Activated naive CD4-positive, alpha-beta T cell treated with anti-CD3 and anti-CD28 coated beads for 36 hours (primary cell): ENCODE results near the gene RAB7B. TPM values are rescaled to one million over a fixed set of nuclear protein-coding genes. Genes with fewer than 3 reads are reported as not detected.
A peak's percentile ranks its signal among the peaks of the same experiment; 100 is the strongest.

Experiments used
- CTCF ChIA-PET: fragments of 350-600 bp; sonication (Branson Sonifier 250); formaldehyde crosslinking; loops from one replicate; lab custom pipeline; 2021; ENCODE audit warnings: antibody characterized with exemption; lab: Charles Lee
- DNase-seq: peaks from one replicate; pipeline ENCODE4 v3.0.0-alpha.2; 2020
- H3K27ac Mint-ChIP-seq: one replicate; pipeline ENCODE4 v1.8.0; 2021; ENCODE audit warnings: mild to moderate bottlenecking, mixed read lengths
- H3K27me3 Mint-ChIP-seq: one replicate; pipeline ENCODE4 v1.8.0; 2021; ENCODE audit warnings: low read depth, mixed read lengths
- H3K36me3 Mint-ChIP-seq: one replicate; pipeline ENCODE4 v1.8.0; 2021; ENCODE audit warnings: low read depth, mixed read lengths
- H3K4me1 Mint-ChIP-seq: one replicate; pipeline ENCODE4 v1.8.0; 2021; ENCODE audit warnings: low read depth, mixed read lengths
- H3K4me3 Mint-ChIP-seq: one replicate; pipeline ENCODE4 v1.8.0; 2021; ENCODE audit warnings: mild to moderate bottlenecking, moderate library complexity, mixed read lengths
- H3K9me3 Mint-ChIP-seq: one replicate; pipeline ENCODE4 v1.8.0; 2021; ENCODE audit warnings: mixed read lengths
- intact Hi-C: fragments of 100-400 bp; cut with micrococcal nuclease; formaldehyde crosslinking; loops from one replicate; pipeline ENCODE4 v1.15.1; 2023
- total RNA-seq, 2 experiments: library from RNA; stranded (reverse); gene quantifications; one replicate each; pipeline ENCODE4 v1.2.3, GENCODE V29; 2021

RAB7B gene
- total RNA-seq, 2 experiments from 2014 or later: not detected

DNA sequence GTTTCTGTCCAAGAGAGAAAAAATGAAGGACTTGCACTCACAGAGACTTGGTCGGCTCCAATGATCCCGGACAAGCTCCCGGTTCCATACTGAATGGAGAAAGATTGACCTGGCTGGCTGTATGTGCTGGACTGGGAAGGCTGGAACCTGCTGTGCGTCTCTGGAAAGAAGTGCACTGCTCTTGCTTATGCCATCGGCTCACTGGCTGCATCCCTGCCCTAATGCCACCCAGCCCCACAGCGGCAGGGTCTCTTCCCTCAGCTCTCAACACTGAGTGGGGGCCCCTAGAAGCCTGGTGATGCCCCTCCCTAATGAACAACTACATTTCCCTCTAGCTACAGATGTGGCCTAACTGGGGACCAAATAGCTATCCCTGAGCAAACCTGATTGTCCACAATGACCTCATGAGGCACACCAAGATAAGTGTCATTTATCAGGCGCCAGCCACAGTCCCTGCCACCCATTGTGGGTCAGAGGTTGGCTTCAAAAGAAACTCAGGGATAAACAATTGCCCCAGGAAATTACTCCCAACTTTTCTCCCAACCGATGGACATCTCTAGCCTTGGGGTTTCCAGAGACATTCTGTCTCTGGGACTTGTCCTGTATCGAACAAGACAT is 17.9 kb upstream of the RAB7B start:
- Mint-ChIP-seq H3K9me3 (no peaks in the 10 kb centered on the region), H3K36me3 (no peaks in the 10 kb centered on the region), H3K27me3 (no peaks in the 10 kb centered on the region), H3K27ac (no peak overlapping the region), H3K4me3 (no peak overlapping the region), H3K4me1 (peaks cover 6% of the 10 kb centered on the region)
- intact Hi-C loops: no loop called here
- CTCF ChIA-PET: interaction anchor here (0.6 to 1.3 kb wide), 4 partner anchors 9 to 268 kb away, joined by 3 to 6 read pairs (median 3); no protein-coding TSS in a partner anchor
- no peak for DNase-seq

DNA sequence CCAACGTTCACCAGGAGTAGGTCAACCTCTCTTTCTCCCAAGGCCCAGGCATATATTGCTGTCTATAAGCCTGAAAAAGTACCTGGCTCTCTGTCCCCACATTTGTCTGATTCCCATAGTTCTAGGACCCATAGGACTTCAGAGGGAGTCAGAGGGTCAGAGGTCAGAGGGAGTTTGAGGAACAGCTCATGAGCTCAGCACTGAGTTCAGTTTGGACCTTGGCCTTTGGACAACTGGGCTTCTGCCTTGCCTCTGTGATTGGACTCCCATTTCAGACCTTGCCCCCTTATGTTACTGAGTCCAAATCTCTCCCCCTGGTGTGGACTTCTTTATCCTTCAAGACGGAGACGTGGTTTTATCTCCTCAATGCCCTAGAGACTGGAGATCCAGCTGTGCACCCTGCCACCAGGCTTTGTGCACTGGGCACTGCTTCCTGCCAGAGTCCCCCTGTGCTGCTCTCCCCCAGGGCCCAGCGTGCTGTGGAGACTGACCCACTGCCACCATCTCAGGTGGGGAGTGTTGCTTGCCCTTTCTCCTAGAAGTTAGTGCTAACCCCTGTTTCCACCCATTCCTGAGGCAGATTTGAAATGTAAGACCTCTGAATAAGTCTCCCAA is 17.3 kb upstream of the RAB7B start:
- H3K27ac Mint-ChIP-seq: no peak overlapping the region
- no peaks in the 10 kb centered on the region for H3K9me3 Mint-ChIP-seq
- H3K27me3 Mint-ChIP-seq: no peaks in the 10 kb centered on the region
- H3K4me1 Mint-ChIP-seq: peaks cover 6% of the 10 kb centered on the region
- intact Hi-C loops: no loop called here
- no peaks in the 10 kb centered on the region for H3K36me3 Mint-ChIP-seq
- no peak overlapping the region for H3K4me3 Mint-ChIP-seq
- no peak for DNase-seq
- CTCF ChIA-PET: interaction anchor here (0.6 to 1.3 kb wide), 4 partner anchors 10 to 269 kb away, joined by 3 to 6 read pairs (median 3); no protein-coding TSS in a partner anchor

DNA sequence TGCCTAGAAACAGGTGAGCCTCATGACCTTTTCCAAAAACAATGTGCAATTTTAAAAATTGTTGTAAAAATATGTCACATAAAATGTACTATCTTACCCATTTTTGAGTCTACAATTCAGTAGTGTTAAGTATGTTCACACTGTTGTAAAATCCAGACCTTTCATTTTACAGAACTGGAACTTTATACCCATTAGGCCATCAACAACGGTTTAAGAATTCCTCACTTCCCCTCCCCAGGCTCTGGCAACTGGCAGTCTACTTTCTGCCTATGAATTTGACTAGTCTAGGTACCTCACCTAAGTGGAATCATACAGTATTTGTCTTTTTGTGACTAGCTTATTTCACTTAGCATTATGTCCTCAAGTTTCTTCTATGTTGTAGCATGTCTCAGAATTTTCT is 11.9 kb upstream of the RAB7B start:
- H3K4me1 Mint-ChIP-seq: peaks cover 21% of the 10 kb centered on the region
- no peak overlapping the region for H3K4me3 Mint-ChIP-seq
- H3K9me3 Mint-ChIP-seq: no peaks in the 10 kb centered on the region
- CTCF ChIA-PET: interaction anchor here (2.2 kb wide), 1 partner anchor 38 kb away, joined by 6 read pairs; no protein-coding TSS in a partner anchor
- no peaks in the 10 kb centered on the region for H3K27me3 Mint-ChIP-seq
- no peak overlapping the region for H3K27ac Mint-ChIP-seq
- intact Hi-C loops: no loop called here
- no peak for DNase-seq
- H3K36me3 Mint-ChIP-seq: no peaks in the 10 kb centered on the region

DNA sequence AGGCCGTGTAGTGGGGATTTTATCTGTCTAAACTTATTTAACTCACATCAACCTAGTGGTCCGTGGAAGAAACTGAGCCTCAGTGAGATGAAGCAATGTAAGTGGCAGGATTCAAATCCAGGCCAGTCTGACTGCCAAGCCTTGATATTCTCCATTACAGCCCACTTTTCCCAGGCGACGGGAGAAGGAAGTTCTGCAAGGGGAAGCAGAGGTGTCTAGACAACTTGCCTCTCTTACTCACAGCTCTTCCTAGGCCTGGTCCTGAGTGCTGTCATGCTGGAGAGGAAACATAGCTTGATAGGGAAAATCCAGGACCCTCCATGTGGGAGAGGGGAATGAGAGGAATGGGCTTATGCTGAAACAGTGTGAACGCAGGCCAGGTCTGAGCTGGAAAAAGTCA is 11.4 kb upstream of the RAB7B start:
- intact Hi-C loops: no loop called here
- Mint-ChIP-seq H3K4me3 (no peak overlapping the region), H3K36me3 (no peaks in the 10 kb centered on the region), H3K27ac (no peak overlapping the region), H3K27me3 (no peaks in the 10 kb centered on the region), H3K4me1 (peaks cover 21% of the 10 kb centered on the region), H3K9me3 (no peaks in the 10 kb centered on the region)
- CTCF ChIA-PET: interaction anchor here (2.2 kb wide), 1 partner anchor 37 kb away, joined by 6 read pairs; no protein-coding TSS in a partner anchor
- no peak for DNase-seq

DNA sequence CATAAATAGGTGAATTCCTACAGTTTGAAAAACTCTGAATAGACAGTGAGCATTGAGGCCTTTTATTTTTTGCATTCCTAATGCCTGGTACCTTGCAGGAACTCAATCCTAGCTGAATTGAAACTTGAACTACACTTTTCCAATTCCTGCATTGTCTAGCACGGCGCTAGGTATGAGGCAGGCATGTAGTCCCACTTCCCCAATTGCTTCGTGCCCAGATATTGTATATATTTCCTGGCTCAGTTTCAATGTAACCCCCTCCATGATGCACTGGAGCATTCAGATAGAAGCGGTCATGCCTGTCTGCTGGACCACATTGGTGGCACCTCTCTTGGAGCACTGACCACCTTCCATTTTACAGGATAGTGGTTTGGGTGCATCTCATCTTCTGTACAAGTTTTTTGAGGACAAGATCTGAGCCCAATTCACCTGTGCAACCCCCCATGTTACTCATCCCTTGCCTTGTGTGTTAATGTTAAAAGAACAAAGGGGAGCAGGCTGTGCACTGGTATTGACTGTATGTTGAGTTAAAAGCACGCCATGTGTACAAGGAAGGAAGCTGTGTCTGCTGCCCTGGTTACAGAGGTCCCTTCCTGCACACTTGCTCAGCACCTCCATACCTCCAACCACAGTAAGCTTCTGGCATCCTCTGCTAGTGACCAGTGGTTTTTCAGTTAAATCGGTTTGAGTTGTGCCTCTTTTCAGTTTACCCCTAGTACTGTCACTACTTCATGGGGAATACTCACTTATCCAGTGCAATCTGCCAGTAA is 10.0 kb upstream of the RAB7B start:
- Mint-ChIP-seq H3K27ac (no peak overlapping the region), H3K4me1 (peaks cover 21% of the 10 kb centered on the region), H3K4me3 (no peak overlapping the region), H3K27me3 (no peaks in the 10 kb centered on the region), H3K36me3 (no peaks in the 10 kb centered on the region), H3K9me3 (no peaks in the 10 kb centered on the region)
- intact Hi-C loops: no loop called here
- CTCF ChIA-PET: no interaction called here
- no peak for DNase-seq

DNA sequence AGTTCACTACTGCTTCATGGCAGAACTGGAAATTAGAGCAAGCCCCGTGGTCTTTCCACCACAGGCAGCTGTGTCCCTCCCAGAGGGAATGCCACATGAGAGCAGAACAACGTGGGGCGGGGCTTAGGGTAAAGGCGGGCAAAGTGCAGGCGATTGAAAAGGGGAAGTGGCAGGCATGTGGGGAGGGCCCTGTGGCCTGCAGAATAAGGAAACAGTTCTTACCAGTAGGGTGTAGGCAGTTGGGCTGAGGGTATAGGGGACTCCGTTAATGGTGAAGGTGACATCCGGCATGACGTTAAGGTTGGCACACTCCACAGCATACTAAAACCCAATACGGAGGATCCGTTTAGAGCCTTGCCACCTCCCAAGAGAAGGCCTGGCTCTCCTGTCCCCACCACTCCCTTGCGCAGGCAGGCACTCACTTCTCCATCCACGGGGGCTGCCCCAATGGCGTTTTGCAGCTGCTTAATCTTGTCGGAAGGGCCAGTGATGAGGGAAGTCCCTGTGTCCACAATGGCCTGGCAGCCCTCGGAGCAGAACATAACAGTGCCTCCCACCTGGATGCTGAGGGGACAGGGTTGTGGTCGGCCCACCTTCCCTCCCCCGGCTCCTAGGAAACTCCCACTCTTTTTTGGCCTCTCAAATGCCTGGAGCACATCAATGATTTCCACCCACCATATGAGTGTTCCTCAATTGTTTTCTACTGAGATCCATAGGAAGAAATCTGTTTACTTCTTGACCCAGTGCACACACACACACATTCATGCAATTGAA is 9.1 kb upstream of the RAB7B start:
- Mint-ChIP-seq H3K4me3 (no peak overlapping the region), H3K4me1 (peaks cover 21% of the 10 kb centered on the region), H3K9me3 (no peaks in the 10 kb centered on the region), H3K27ac (no peak overlapping the region), H3K27me3 (no peaks in the 10 kb centered on the region), H3K36me3 (no peaks in the 10 kb centered on the region)
- intact Hi-C loops: no loop called here
- CTCF ChIA-PET: no interaction called here
- DNase-seq: peak; percentile 58

DNA sequence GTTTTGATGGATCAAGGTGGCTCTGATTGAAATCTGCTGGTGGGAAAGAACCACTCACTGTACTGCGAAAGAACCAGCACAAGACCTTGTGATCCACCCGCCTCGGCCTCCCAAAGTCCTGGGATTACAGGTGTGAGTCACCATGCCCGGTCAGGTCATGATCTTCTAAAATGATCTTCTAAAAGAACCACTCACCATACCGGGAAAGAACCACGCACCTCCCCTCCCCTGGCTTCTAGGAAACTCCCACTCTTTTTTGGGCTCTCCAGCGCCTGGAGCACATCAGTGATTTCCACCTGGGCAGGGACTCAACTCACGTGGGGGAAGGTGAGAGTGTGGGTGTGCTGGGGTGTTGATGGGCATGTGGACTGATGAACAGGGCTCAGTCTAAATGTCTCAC is 7.9 kb upstream of the RAB7B start:
- CTCF ChIA-PET: no interaction called here

DNA sequence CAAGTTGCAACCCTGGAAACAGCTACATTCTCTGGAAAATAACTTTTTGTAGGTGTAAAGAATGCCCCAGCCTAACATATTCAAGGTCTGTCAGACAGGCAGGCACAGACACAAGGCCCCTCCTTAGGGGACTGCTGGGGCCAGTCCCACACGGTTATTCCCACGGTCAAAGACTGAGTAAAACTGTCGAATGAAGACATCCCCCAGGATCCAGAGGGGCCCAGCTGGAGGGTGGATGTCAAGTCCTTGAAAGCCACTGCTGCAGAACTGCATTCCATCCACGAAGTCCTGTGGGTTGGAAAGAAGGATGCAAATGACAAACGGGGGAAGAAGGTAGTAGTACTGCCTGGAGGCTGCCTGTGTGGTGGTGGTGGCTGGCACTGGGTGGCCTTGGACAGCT is 6.9 kb upstream of the RAB7B start:
- H3K36me3 Mint-ChIP-seq: no peaks in the 10 kb centered on the region
- no peak overlapping the region for H3K27ac Mint-ChIP-seq
- intact Hi-C loops: no loop called here
- H3K4me1 Mint-ChIP-seq: peaks cover 21% of the 10 kb centered on the region
- CTCF ChIA-PET: no interaction called here
- no peak overlapping the region for H3K4me3 Mint-ChIP-seq
- no peaks in the 10 kb centered on the region for H3K9me3 Mint-ChIP-seq
- no peak for DNase-seq
- H3K27me3 Mint-ChIP-seq: peaks cover 6% of the 10 kb centered on the region

More for the DNA sequence above, 7.9 kb upstream of the RAB7B start:
- Mint-ChIP-seq H3K27ac (no peak overlapping the region), H3K4me3 (no peak overlapping the region), H3K36me3 (no peaks in the 10 kb centered on the region), H3K9me3 (no peaks in the 10 kb centered on the region), H3K4me1 (peaks cover 21% of the 10 kb centered on the region), H3K27me3 (peaks cover 5% of the 10 kb centered on the region)
- DNase-seq: no peak
- intact Hi-C loops: no loop called here

DNA sequence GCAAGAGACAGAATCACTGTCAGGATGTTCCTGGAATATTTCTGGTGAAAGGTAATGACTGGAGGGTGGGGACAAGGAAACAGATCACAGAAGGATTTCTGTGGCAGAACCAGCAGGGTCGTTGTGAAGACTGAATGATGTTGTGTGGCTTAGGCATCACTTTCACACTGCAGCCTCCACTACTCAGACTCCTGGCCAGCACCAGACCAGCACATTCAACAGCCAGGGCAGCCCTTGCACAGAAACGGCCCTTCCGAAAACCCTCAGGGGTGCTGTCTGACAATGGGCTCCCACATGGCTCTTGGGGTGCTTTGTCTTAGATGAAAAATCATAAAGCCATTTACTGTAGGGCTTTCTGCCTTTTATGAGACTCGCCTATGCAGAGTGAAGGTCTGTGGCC is 3.8 kb upstream of the RAB7B start:
- CTCF ChIA-PET: interaction anchor here (1.8 kb wide), 1 partner anchor 30 kb away, joined by 5 read pairs; no protein-coding TSS in a partner anchor
- peaks cover 6% of the 10 kb centered on the region for H3K27me3 Mint-ChIP-seq
- DNase-seq: no peak
- H3K9me3 Mint-ChIP-seq: no peaks in the 10 kb centered on the region
- intact Hi-C loops: no loop called here
- no peak overlapping the region for H3K4me3 Mint-ChIP-seq
- H3K4me1 Mint-ChIP-seq: peaks cover 19% of the 10 kb centered on the region
- H3K27ac Mint-ChIP-seq: no peak overlapping the region
- no peaks in the 10 kb centered on the region for H3K36me3 Mint-ChIP-seq

DNA sequence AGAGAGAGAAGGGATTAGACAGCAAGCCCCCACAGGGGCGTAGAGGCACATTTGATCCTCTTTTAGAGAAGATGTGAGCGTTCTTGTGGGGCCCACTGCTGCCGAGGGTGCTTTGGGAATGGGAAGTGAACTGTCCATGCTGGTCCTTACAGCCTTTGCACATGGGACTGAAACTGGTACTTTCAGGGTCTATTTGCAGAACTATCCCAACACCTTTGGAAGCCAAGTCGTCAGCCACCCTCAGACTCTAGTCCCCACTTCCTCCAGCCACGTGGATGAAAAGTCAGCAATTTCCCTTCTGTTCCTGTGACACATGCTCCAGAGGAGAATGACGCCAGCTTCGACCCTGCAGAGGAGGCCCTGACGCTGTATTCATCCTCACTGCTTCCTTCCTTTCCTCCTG is 2.6 kb upstream of the RAB7B start:
- intact Hi-C loops: no loop called here
- no peaks in the 10 kb centered on the region for H3K36me3 Mint-ChIP-seq
- H3K27ac Mint-ChIP-seq: no peak overlapping the region
- CTCF ChIA-PET: interaction anchor here (0.7 to 1.8 kb wide), 3 partner anchors 20 to 215 kb away, joined by 3 to 5 read pairs (median 5); no protein-coding TSS in a partner anchor
- H3K27me3 Mint-ChIP-seq: peaks cover 6% of the 10 kb centered on the region
- no peak overlapping the region for H3K4me3 Mint-ChIP-seq
- no peak for DNase-seq
- H3K4me1 Mint-ChIP-seq: peaks cover 20% of the 10 kb centered on the region
- H3K9me3 Mint-ChIP-seq: no peaks in the 10 kb centered on the region

DNA sequence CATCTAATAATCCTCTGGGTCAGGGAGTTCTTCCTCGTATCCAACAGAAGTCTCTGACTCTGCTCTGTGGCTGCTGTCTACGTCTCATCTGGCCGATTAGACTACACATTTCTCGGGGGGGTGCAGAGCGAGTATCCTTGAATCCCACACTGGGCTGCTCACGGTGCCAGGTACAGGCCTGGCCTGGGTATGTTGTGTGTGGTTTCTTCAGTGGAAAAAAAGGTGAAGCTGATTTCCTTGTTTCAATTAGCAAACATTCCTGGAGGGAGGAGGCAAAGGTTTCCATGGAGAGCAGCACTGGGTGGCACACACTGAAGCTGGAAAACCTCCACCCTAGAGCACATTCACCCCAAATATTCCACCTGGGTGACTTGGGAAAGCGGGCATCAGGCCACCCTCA is 2.0 kb upstream of the RAB7B start:
- Mint-ChIP-seq H3K4me1 (peaks cover 22% of the 10 kb centered on the region), H3K9me3 (no peaks in the 10 kb centered on the region), H3K27me3 (peaks cover 6% of the 10 kb centered on the region), H3K4me3 (no peak overlapping the region), H3K27ac (no peak overlapping the region), H3K36me3 (no peaks in the 10 kb centered on the region)
- no peak for DNase-seq
- intact Hi-C loops: no loop called here
- CTCF ChIA-PET: interaction anchor here (1.8 kb wide), 1 partner anchor 28 kb away, joined by 5 read pairs; no protein-coding TSS in a partner anchor

DNA sequence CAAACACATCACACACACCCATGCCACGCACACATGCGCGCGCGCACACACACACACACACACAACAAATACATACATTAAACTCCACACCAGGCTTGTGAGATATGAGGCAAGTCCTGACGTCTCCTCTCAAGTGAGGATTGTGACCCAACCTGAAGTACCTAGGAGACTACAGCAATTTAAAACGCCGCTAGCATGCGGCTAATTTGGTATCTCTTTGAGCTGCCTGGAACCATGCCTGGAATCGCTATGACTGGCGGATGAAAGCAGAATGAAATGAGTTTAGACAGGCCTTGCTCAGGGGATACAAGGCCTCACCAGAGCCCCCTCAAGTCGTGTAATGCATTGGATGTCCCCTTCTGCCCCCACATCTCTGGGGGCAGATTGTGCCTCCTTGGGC is 1.6 kb upstream of the RAB7B start:
- intact Hi-C loops: no loop called here
- DNase-seq: no peak
- H3K27ac Mint-ChIP-seq: no peak overlapping the region
- no peaks in the 10 kb centered on the region for H3K9me3 Mint-ChIP-seq
- H3K4me1 Mint-ChIP-seq: peaks cover 22% of the 10 kb centered on the region
- CTCF ChIA-PET: no interaction called here
- H3K27me3 Mint-ChIP-seq: peaks cover 6% of the 10 kb centered on the region
- no peaks in the 10 kb centered on the region for H3K36me3 Mint-ChIP-seq
- no peak overlapping the region for H3K4me3 Mint-ChIP-seq
